H1 (cell line): Measurements from ENCODE around the gene PIAS3. TPM values are rescaled to one million over a fixed set of nuclear protein-coding genes. Genes with fewer than 3 reads are reported as not detected.

Experiments
- ASH2L ChIP-seq: fragments of 200-600, 300-600 bp; sonication (generic); IDR thresholded peaks from one replicate; pipeline ENCODE4 v1.7.1; 2017; ENCODE audit warnings: low read length
- BCL11A ChIP-seq, 2 experiments: IDR thresholded peaks; one replicate each; pipeline ENCODE4 v1.6.1; 2011; ENCODE audit warnings: low read depth in 2 of 2, low read length in 2 of 2, mild to moderate bottlenecking in 2 of 2
- BRCA1 ChIP-seq: IDR thresholded peaks from 2 replicates; pipeline ENCODE4 v1.6.1; 2012; ENCODE audit warnings: low read depth, low read length, improper control_type of control experiment
- CHD1 ChIP-seq: IDR thresholded peaks from 2 replicates; pipeline ENCODE4 v1.6.1; 2012; ENCODE audit warnings: low read depth, low read length, improper control_type of control experiment
- CREB1 ChIP-seq: IDR thresholded peaks from 2 replicates; pipeline ENCODE4 v1.6.1; 2012; ENCODE audit warnings: inconsistent platforms
- CTCF ChIP-seq, 3 experiments: IDR thresholded peaks; 1 replicate in 2 of 3; 2 replicates in 1 of 3; pipeline versions ENCODE4 v1.5.1 to v1.6.1; 2011; ENCODE audit warnings: low read length in 3 of 3, mild to moderate bottlenecking in 3 of 3, inconsistent platforms in 2 of 3, low read depth in 1 of 3, moderate library complexity in 1 of 3; ENCODE audit not compliant: insufficient read depth in 1 of 3; ENCODE audit errors: control extremely low read depth in 1 of 3
- EGR1 ChIP-seq: IDR thresholded peaks from 2 replicates; pipeline ENCODE4 v1.6.1; 2011; ENCODE audit warnings: low read depth, low read length, borderline replicate concordance
- HDAC2 ChIP-seq, 2 experiments: fragments of 300-600 bp in 1 of 2; sonication (generic) in 1 of 2; IDR thresholded peaks; 2 replicates each; pipeline ENCODE4 v1.6.1; 2011 to 2012; ENCODE audit warnings: low read depth in 2 of 2, low read length in 2 of 2, mild to moderate bottlenecking in 2 of 2, moderate library complexity in 2 of 2, borderline replicate concordance in 1 of 2, inconsistent platforms in 1 of 2
- HDAC6 ChIP-seq: IDR thresholded peaks from one replicate; pipeline ENCODE4 v1.7.1; 2012; ENCODE audit warnings: low read depth, mild to moderate bottlenecking, inconsistent platforms, low read length, moderate library complexity
- JUN ChIP-seq: IDR thresholded peaks from 2 replicates; pipeline ENCODE4 v1.6.1; 2011; ENCODE audit warnings: low read depth, mild to moderate bottlenecking, improper control_type of control experiment, low read length
- MAFK ChIP-seq: IDR thresholded peaks from 2 replicates; pipeline ENCODE4 v1.6.1; 2012; ENCODE audit warnings: low read depth, mild to moderate bottlenecking, improper control_type of control experiment, low read length
- NRF1 ChIP-seq: IDR thresholded peaks from 2 replicates; pipeline ENCODE4 v1.6.1; 2011; ENCODE audit warnings: mild to moderate bottlenecking, low read depth, low read length, improper control_type of control experiment
- PHF8 ChIP-seq: fragments of 200-600 bp; sonication (generic); conservative IDR thresholded peaks from 2 replicates; pipeline ENCODE4 v1.7.1; 2012; ENCODE audit warnings: low read depth, mild to moderate bottlenecking, inconsistent platforms, low read length, moderate library complexity
- POLR2A ChIP-seq, 2 experiments: IDR thresholded peaks; 1 replicate in 1 of 2; 2 replicates in 1 of 2; pipeline ENCODE4 v1.6.1; 2011; ENCODE audit warnings: low read depth in 2 of 2, low read length in 2 of 2, mild to moderate bottlenecking in 2 of 2; ENCODE audit errors: control extremely low read depth in 1 of 2
- POLR2AphosphoS5 ChIP-seq: IDR thresholded peaks from 2 replicates; pipeline ENCODE4 v1.6.1; 2011; ENCODE audit warnings: low read depth, low read length
- POU5F1 ChIP-seq: IDR thresholded peaks from 2 replicates; pipeline ENCODE4 v1.6.1; 2011; ENCODE audit warnings: low read depth, mild to moderate bottlenecking, low read length, moderate library complexity
- SIRT6 ChIP-seq: IDR thresholded peaks from one replicate; pipeline ENCODE4 v1.7.1; 2012; ENCODE audit warnings: low read length, inconsistent platforms
- SP2 ChIP-seq: IDR thresholded peaks from 2 replicates; pipeline ENCODE4 v1.6.1; 2012; ENCODE audit warnings: mild to moderate bottlenecking, low read length, inconsistent platforms
- SUZ12 ChIP-seq: fragments of 200-600 bp; sonication (generic); IDR thresholded peaks from 2 replicates; pipeline ENCODE4 v1.6.1; 2012; ENCODE audit warnings: mild to moderate bottlenecking, inconsistent platforms, low read length, moderate library complexity, mixed read lengths
- TEAD4 ChIP-seq: IDR thresholded peaks from 2 replicates; pipeline ENCODE4 v1.6.1; 2012; ENCODE audit warnings: low read depth, low read length, inconsistent platforms, mixed read lengths
- polyA plus RNA-seq, 7 experiments: library from polyadenylated mRNA; depleted of rRNA in 3 of 7; stranded (reverse) in 5 of 7; unstranded in 2 of 7; fragments of >200 nt in 5 of 7; fragments of 200-250 nt in 2 of 7; gene quantifications; 1 replicate in 5 of 7; 2 replicates in 1 of 7; 4 replicates in 1 of 7; pipeline versions ENCODE4 v1.2.1 to v1.2.3, GENCODE V29; 2011 to 2013; ENCODE audit warnings: missing spikeins in 2 of 7, mixed read lengths in 2 of 7
- total RNA-seq: library from RNA; stranded (reverse); fragmentation: NEBNext Ultra II Directional; extraction: Animal tissue kit (Norgen Biotek cat#: 25700); gene quantifications from 2 replicates; pipeline ENCODE4 v1.2.1, GENCODE V29; 2021
- TF ChIP-seq, protein P1 (sequence below): IDR thresholded peaks from 2 replicates; pipeline ENCODE4 v1.6.1; 2012; ENCODE audit warnings: inconsistent platforms
- TF ChIP-seq, protein P2 (sequence below): IDR thresholded peaks from 2 replicates; pipeline ENCODE4 v1.6.1; 2012; ENCODE audit warnings: inconsistent platforms

Gene PIAS3
- total and polyA plus RNA-seq, 2 of the 8 experiments (the other 6 are each of a cell fraction or from before 2014, with no cell fraction given), result 36.7 to 49.9 TPM

DNA sequence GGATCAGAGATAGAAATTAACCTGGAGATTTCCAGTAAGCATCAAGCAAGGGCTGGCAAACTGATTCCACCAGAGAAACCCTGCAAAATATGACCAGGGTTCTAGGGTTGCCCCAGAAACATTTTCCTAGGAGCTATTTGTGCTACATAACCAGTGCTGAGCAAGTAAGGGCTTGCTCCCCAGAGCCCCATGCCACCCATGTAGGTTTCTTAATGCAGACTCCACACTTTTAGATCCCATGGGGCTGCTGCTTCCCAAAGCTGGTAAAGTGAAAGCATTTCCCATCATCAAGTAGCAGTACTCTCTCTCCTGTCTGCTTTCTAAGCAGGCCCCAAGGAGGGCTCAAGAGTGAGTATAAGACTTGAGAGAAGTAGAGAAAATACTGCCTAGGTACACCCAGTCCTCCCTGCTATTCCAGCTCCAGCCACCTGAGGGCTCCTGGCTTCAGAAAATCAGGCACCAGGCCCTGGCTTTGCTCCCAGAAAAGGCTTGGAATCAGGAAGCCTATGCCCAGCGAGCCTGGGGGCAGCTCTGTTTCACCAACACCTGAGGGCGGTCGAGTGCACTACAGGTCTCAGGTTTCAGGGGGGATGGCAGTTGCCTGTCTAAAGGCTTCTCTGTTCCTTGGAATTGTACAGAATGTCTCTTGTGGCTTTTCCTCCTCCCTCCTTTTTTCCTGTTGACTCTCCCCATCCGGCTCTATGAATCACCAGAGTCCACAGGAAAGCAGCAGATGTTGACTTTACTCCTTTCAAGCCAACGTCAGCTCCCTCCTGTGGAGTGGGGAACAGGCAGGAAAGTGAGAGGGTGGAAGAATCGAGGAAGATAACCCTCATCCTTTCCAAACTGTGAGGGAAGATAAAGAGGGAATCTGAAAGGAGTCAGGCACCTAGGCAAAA, 33.0 kb upstream of the PIAS3 start (continued):
- TF ChIP-seq HDAC6, result no peak
- TF ChIP-seq NRF1, result no peak
- TF ChIP-seq CTCF (IDR thresholded peaks at IDR 0.05; ENCODE audit: control extremely low read depth in 1 of 3, insufficient read depth in 1 of 3, low read depth in 1 of 3, low read length in 3 of 3), result peak; percentile 84 to 99 (median 99)
- TF ChIP-seq MAFK, result no peak
- no peak for TF ChIP-seq PHF8
- TF ChIP-seq, protein P1, sequence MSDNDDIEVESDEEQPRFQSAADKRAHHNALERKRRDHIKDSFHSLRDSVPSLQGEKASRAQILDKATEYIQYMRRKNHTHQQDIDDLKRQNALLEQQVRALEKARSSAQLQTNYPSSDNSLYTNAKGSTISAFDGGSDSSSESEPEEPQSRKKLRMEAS, result no peak
- no peak for TF ChIP-seq BCL11A (IDR thresholded peaks at IDR 0.05; ENCODE audit: low read depth in 2 of 2, low read length in 2 of 2)
- no peak for TF ChIP-seq CHD1
- no peak for TF ChIP-seq SIRT6
- TF ChIP-seq POU5F1, result no peak
- TF ChIP-seq, protein P2, sequence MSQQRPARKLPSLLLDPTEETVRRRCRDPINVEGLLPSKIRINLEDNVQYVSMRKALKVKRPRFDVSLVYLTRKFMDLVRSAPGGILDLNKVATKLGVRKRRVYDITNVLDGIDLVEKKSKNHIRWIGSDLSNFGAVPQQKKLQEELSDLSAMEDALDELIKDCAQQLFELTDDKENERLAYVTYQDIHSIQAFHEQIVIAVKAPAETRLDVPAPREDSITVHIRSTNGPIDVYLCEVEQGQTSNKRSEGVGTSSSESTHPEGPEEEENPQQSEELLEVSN, result no peak
- peak; percentile 5; the same call in 1 of the 2 replicates for TF ChIP-seq BRCA1
- TF ChIP-seq SP2, result no peak
- TF ChIP-seq JUN, result no peak
- no peak for TF ChIP-seq CREB1
- TF ChIP-seq ASH2L, result peak; percentile 35
- TF ChIP-seq POLR2AphosphoS5, result no peak
- peak in 1 of 2 experiments; percentile 27; a peak in 1 of 3 replicates for TF ChIP-seq POLR2A (IDR thresholded peaks at IDR 0.05; ENCODE audit: control extremely low read depth in 1 of 2, low read depth in 2 of 2, low read length in 2 of 2)
- TF ChIP-seq HDAC2 (IDR thresholded peaks at IDR 0.05; ENCODE audit: borderline replicate concordance in 1 of 2, low read depth in 2 of 2, low read length in 2 of 2), result no peak
- no peak for TF ChIP-seq TEAD4
- TF ChIP-seq EGR1, result no peak
- TF ChIP-seq SUZ12, result no peak
